KG1 (cell line): ENCODE measurements around the gene EMILIN3.

Experiments
- DNase-seq: peaks from one replicate; lab custom pipeline; 2025; lab: John Stamatoyannopoulos, UW

Gene EMILIN3, protein sequence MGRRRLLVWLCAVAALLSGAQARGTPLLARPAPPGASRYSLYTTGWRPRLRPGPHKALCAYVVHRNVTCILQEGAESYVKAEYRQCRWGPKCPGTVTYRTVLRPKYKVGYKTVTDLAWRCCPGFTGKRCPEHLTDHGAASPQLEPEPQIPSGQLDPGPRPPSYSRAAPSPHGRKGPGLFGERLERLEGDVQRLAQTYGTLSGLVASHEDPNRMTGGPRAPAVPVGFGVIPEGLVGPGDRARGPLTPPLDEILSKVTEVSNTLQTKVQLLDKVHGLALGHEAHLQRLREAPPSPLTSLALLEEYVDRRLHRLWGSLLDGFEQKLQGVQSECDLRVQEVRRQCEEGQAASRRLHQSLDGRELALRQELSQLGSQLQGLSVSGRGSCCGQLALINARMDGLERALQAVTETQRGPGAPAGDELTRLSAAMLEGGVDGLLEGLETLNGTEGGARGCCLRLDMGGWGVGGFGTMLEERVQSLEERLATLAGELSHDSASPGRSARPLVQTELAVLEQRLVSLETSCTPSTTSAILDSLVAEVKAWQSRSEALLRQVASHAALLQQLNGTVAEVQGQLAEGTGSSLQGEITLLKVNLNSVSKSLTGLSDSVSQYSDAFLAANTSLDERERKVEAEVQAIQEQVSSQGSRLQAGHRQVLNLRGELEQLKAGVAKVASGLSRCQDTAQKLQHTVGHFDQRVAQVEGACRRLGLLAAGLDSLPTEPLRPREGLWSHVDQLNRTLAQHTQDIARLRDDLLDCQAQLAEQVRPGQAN

DNA sequence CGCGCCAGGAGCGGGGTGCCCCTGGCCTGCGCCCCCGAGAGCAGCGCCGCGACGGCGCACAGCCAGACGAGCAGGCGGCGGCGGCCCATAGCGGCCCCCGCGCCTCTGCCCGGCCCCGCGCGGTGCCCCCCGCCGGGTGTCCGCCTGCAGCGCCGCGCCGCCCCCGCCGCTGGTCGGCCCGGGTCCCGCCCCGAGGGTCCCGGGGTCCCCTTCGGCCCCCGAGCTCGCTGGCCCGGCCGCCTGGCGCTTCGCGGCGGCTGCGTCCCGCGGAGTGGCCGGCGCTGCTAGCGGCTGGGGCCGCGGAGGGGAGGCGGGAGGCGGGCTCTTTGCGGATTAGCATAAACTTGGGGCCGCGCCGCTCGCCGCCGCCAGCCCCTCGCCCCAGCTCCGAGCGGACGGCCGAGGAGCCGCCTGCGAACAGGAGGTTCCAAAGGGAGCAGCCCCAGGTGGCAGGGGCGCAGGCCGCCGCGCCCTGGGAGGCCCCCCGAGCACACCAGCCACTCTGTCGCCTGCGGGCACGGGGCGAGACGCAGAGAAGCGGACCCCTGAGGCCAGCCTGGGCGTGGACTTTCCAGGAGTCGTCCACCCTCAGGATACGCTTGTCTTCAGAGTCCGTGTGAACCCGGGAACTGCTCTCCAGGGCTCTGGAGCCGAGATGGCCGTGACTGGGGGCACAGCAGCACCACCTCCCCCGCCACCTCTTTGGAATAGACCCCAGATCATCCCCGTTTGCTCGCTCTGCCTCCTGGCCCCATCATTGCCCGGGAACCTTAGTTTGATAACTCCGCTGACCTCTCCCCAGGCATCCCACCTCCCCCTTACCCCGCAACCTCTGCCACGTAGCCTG is at the start of gene EMILIN3:
Gene EMILIN3 (minus strand): TSS at position 273 of the 847 bp plus-strand sequence. CDS start 184 bp downstream, at position 89.
- DNase-seq, result no peak

DNA sequence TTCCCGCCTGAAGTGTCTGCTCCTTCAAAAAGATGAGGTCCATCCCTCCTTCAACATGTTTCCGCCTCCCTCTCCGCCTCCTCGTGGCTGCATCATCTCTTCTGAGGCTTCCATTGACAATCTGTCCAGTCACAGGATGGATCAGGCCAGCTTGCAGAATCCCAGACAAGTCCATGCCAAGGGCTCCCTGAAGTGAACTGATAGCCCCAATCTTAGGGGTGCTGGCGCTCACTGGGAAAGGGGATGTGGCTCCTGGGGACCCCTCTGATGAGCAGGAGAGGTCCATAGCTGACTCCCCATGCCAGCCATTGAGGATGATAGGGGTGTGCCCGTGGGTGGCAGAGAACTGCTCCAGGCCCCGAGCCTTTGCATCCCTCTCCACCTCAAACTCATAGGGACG is 48.6 kb upstream of the EMILIN3 start:
- DNase-seq, result no peak

DNA sequence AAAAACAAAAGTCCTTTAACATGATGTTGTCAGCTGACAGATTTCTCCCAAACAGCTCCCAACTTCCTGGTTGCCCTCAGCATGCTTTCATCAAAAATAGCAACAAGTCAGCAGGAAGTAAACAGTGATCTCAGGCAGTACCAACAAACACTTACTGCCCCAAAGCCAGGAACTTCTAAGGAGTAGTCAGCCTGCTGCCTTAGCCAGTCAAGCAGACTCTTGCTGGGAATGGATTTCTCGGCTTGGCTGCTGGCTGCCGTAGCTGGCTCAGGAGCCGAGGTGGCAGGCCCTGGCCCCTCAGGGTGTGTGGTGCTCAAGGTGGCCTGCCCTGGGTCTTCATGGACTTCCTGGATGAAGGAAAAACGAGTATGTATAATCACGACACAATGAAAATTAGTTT is 46.6 kb upstream of the EMILIN3 start:
- DNase-seq, result no peak

DNA sequence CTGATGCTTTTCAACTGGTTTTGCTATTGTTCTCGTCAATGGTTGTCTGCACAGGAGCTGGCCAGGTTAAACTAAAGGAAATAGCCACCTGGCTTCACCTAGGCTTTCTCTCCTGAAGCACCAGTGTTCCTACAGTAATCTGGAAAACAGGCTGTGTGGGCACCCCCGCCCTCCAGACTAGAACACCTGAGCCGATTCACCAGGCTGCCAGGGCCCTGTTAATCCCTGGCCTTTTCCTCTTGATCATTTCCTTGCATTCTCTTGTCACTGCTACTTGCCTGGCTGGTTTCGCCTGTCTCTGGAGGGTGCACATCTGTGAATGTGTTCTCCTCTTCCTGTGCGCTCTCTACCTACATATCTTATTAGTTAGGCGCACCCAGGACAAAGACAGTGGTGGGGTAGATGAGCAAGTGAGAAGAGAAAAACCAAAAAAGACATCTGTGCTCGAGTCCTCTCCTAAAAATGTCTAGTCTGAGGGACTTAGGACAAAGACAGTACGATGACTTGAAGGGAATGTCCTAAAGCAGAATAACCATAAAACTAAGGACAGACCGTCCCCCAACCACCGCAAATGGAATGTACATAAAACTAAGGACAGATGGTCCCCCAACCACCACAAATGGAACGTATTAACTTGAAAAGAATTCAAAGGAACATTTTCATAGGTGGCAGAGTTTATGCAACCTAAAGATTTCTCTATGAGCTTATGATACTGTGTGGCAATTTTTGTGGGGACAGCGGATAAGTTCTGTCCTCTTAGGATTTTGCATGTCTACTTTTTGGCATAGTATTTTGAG is 45.9 kb upstream of the EMILIN3 start:
- no peak for DNase-seq

DNA sequence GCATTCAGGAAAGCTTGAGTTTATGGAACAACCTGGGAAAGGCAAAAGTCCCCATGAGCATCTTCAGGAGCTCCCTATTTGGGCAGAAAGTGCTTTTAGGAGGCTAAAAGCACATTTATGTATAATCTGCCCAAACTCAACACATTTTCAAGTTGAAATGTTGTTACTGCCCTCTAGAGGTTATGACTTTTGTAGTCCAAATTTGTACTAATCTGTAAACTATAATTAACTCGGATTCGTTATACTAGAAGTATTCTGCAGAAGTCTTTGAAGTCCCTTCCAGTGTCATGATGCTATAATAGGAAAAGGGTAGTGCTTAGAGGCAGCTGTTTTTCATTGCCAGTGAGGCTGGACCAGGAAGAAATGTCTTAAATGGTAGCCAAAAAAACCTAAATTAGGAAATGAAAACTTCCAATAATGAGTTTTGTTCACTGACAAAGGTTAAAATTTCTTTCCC is 44.8 kb upstream of the EMILIN3 start:
- no peak for DNase-seq

DNA sequence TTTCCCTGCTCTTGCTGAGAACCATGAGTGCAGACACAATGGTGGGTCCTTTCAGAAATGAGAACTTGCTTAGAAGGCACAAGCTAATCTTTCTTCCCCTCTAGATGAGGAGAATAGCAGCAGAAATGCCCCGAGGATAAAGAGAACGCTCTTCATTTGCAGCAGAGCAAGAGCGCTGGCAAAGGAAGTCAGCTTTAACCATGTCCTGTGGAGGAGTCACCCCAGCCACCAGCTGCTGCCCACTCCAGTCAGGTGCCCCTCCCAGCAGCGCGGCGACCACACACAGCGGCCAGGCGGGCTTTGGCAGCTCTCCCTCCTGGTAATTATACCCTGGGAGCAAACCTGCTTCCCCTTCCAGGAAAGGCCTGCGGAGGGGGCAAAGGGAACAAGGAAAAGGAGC is 42.4 kb upstream of the EMILIN3 start:
- no peak for DNase-seq

DNA sequence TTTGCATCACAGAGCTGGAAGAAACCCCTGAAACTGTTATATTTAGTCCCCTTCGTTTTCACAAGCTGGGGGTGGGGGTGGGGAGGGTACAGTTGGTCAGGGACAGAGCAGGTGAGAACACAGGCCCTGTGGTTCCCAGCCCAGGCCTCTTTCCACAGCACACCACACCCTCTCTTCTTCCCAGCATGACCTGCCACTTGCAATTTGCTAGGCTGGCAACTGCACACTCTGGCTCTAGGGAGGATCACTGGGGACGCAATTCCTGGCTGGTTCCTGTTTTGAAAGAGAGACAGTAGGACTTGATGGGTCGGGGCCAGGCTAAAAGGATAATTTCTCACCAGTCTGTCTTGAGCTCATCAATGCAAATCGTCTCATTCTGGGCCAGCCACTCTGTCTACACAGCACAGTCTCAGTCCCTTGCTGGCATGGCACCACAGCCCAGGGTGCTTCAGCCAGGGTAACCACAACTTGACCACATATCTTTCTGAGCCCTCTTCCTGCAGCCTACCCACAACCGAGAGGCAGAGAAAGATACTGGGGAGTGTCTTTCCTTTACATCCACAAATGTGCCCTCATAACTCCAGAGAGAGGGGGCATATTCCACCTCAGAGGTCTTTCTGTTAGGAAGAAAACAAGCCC is 41.7 kb upstream of the EMILIN3 start:
- peak; percentile 39 for DNase-seq

DNA sequence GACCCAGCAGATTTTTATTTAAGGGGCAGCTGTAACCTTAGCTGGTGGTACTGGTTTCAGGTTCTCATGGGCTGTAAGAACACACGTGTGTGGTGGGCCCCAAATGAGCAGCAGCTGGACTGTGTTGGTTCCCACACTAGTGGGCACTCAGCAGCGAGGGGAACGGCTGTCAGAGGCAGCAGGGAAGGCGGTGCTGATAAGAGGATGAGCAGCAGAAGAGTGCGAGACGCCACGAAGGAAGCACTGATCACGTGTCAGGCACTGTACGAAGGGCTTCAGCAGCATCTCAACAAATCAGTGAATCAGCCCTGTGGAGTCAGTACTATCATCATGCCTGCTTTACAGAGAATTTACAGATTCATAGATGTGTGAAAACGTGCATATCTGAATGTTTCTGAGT is 41.0 kb upstream of the EMILIN3 start:
- no peak for DNase-seq

DNA sequence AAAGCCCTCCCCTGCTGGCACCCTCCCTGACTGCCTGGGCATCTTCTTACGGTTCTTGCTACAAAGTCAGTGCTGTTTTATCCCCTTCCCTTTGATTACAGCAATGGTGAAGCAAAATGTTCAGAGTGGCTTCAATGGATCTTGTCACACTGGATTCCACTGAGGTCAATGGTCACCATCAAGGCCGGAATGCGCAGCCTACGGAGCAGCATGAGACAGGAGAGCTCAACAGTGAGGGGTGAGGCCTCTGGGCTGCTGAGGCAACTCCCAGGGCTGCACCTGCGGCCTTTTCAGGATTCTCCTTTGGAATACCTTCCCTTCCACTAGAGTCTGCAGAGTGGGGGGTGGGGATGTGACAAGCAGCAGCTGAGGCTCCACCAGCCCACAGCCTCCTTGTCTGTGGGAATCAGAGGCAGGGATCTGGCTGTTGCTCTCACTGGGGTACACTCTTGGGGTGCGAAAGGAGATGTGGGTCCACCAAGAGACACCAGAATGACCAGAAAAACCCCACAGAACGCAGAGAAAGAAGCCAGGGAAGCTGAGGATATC is 40.4 kb upstream of the EMILIN3 start:
- no peak for DNase-seq

DNA sequence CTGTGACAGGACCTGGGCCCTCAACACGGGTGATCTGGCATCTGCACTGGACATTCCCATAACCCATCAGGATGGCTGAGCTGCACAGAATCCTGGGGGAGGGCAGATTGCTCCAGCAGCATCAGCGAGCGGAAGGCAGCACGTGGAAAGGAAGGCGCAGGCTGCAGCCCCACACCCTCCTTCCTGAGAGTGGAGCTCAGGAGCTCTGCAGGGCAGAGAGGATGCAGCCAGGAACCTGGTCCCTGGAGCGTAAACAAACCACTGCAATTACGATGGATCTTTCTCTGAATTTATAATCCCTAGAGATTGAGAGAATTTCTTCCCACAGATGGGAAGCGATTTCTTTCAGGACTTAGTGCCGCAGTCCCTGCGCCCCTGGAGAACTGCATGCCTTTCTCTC is 39.7 kb upstream of the EMILIN3 start:
- no peak for DNase-seq

DNA sequence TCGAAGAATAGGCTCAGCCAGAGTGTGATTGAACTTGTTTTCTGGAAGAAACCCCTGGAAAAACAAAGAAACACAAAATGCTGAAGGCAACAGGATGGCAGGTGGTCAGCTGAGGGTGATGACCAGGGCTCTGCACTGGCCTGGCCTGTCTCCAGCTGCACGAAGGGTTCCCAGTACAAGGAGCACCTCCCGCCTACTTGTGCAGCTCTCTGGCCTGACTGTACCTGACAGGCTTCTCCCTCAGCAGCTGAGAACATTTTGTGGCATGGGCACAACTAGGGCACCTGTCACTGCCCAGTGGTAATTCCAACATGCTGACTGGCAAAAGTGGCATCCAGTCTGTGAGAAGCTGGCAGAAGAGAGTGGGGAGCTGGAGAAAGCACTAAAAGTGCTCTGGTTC is 38.8 kb upstream of the EMILIN3 start:
- DNase-seq, result no peak

DNA sequence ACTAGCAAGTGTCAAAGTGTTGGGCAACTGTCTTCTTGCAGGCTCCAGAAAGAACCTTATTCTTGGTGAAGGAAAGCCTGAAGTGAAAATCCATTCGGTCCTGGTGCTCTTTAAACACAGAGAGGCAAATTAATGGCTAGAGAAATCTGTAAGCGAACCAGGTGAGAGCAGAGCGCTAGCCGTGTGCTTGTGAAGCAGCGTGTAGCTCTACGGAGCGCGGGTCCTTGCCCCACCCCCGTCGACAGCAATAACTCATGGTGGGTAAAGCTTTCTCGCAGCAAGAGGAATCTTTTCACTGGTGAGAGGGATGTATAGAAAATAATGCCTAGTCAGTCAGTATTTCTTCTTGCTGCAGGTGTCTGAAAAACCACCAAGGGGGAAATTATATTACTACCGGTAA is 37.0 kb upstream of the EMILIN3 start:
- DNase-seq, result no peak

DNA sequence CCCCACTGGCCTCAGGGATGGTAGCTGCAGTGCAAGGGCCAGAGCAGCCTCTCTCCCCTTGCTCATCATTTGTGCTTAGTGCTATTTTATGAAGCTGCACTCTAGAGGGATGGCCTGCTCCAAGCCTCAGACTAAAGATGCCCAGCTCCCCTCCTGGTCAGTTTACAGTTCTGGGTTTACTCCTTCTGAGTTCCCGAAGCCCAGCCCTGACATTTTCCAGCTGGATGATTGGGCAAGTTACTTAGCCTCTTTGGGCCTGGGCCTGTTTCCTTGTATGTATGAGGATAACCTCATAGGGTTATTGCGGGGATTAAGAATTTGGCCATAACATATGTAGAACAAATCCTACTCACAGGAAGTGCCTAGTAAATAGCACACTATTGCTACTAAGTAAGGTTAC is 31.8 kb upstream of the EMILIN3 start:
- no peak for DNase-seq

DNA sequence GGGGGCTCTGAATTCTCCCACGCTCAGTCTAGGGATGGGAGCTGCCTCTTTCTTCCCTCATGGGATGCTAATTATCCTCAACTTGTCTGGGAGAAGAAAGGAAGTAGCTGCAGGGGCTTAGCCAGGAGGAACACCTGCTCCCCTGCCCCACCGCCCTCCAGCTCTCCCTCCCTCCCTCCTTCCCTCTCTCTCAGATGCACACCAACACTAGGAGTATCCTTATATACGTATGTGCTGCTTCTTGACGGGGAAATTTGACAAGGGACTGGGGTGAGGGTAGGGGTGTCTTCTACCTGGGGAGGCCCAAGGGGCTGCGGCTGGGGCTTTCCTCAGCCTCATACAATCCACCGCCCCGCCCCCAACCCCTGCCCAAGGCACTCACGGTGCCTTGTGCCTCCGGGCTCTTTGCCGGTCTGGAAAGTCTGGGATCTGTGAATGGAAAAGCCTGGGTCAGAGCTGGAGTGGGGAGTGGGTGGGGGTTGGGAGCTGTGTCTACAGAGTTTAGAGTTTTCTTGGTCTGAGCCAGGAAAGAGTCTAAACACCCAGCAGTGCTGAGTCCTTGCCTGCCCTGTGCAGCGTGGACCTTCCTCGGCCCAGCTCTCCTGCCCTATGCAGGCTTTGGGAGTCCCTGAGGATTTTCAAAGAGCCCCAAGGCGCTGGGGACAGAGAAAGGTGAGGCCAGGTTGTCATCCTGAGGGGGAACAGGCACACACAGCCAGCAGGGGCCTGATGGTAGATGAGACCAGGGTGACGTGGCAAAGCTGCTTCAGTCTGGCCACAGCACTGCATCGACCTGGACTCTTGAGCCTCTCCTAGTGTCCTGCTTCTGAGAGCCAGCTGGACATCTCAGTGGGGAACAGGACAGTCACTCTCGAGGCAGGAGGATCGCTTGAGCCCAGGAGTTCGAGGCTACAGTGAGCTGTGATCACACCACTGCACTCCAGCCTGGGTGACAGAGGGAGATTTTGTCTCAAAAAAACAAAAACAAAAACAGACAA is 29.3 kb upstream of the EMILIN3 start:
- no peak for DNase-seq

DNA sequence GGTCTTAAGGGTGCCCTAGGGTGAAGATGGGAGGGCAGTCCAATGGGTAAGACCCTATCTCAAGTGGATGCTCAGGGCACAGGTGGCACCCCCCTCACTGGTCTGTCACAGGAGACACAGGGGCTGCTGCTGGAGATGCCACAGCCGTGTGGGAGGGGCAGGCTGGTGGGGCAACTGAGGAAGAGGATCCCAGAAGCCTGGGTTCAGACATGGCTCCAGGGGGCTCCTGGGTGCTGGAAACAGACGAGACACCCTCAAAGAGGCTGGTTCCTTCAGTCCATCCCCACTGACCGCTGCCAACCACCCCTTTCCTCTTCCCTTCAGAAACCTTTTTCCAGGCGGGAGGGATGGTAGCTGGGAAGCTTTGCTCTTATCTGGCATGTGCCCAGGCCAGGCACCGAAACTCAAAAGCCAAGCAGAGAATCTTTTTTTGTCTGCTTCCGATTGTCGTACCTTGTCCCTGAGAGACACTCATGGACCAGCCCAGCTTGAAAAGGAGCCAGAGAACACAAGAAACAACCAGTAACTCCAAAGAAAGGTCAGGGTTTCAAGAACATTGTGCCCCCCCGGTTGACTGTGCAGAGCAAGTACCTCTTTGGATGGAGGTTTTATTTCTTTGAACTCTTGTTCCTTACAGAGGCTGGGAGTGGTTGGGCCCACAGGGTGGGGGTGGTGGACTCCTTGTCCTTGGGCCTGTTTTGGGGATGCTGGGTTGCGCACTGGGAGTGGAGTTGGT is 28.5 kb upstream of the EMILIN3 start:
- DNase-seq, result no peak

DNA sequence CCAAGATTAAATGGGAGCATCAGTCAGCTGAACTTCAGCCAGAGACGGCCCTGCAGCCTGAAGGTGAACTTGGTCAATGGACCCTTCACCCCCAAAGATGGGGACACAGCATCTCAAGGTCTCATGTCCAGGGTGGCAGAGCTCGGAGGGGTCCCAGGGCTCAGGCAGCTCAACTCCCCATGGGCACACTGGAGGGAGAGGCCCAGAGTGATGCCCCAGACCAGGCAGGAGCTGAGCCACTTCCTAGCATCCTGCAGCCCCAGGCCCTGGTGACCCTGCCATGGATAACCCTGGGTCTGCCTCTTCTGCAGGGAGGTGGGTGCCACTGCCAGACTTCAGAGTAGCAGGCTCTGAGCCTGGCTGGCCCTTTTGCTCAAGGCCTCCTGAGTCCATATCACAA is 27.5 kb upstream of the EMILIN3 start:
- DNase-seq, result no peak

DNA sequence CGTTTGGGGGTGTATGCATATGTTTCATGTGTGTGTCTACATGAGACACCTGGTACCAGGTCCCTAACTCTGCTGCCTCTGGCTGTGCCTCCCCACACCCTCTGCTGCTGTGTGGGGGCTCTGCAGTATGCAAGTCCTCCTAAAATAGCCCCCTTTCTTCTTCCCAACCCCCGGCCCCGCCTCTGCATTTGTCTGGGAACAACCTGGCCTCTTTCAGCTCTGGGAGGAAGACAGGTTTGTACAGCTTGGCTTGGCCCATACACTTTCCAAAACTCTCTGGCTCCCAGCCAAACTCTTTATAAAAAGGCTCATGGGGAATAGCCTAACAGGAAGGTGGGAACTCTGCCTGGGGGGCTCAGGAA is 27.1 kb upstream of the EMILIN3 start:
- DNase-seq, result no peak

DNA sequence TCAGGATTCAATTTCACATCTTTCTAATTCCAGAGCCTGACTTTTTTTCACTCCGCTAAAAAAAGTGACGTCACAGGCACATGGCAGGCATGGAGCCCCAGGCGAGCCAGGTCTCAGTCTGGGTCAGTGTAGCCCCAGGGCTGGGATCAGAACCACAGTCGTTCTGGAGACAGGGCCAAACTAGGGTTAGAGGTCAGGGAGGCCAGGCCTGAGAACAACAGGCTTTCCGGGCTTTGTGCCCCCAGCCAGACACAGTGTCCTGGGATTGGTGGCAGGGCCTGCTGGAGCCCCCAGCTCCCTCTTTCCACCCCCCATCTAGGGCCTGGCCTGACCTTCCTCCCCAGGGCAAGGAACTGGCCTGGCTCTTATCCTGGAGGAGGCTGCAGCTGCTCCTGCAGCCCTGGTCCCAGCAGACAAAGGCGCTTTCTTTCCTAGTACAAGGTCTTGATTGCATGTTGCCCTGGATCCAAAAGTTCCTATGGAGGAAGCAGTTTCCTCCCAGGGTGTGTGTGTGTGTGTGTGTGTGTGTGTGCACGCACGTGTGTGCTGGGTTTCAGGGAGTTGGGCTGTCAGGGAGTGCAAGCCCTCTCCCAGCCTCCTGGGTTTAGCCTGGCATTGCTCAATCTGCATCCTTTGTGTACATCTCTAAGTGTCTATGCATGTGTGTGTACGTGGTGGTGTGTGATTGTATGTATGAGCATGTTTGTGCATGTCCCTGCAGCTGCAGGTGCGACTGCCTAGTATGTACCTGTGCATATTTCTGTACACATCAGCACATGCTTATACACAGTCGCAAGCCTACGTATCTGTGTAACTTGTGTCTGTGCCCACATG is 26.5 kb upstream of the EMILIN3 start:
- no peak for DNase-seq
